HG03342 (cell line): Measurements from ENCODE around the gene RBM45.
"Not testable (repeated sequence)": the region's sequence is repeated elsewhere in the genome, so short reads cannot be mapped to it uniquely, and the experiment has no call there.

Experiments used
- ATAC-seq: cut with Tn5 transposase; IDR thresholded peaks from one replicate; pipeline ENCODE4 v1.9.1; 2021; ENCODE audit warnings: mild to moderate bottlenecking, moderate library complexity; ENCODE audit not compliant: unreplicated experiment

Gene RBM45, protein sequence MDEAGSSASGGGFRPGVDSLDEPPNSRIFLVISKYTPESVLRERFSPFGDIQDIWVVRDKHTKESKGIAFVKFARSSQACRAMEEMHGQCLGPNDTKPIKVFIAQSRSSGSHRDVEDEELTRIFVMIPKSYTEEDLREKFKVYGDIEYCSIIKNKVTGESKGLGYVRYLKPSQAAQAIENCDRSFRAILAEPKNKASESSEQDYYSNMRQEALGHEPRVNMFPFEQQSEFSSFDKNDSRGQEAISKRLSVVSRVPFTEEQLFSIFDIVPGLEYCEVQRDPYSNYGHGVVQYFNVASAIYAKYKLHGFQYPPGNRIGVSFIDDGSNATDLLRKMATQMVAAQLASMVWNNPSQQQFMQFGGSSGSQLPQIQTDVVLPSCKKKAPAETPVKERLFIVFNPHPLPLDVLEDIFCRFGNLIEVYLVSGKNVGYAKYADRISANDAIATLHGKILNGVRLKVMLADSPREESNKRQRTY

DNA sequence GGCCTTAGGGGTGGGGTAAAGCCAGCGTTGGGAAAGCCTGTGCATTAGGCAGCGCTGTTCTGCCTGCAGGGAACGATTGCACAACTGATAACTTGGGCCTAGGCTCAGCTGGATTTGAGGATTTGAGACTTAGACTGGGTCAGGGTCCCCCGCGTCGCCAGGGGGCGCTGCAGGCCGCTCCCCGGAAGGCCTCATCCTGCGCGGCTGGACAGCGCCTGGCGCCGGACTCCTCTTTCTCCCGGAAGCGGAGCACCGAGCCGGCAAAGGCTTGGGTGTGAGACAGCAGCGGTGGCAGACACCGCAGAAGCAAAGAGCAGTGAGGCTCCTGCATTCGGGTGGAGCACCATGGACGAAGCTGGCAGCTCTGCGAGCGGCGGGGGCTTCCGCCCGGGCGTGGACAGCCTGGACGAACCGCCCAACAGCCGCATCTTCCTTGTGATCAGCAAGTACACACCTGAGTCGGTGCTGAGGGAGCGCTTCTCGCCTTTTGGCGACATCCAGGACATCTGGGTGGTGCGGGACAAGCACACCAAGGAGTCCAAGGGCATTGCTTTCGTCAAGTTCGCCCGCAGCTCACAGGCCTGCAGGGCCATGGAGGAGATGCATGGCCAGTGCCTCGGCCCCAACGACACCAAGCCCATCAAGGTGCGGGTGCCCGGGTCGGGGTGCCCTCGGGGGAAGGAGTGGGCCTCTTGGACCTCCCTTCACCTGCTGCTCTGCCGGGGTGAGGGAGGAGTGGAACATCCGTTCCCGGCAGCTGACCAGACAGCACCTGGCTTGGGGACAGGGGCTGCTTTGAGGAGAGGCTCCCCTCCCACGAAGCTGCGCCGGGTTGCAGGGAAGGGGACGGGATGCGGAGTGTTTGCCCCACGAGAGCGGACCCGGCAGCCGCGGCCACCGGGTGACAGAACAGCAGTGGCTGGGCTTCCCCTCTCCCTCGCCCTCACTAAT is at the start of gene RBM45:
Gene RBM45, plus strand, starts transcription at position 236 of the 951 bp plus-strand sequence. Its CDS starts 110 bp downstream, at position 346.
- peak; percentile 88 for ATAC-seq

DNA sequence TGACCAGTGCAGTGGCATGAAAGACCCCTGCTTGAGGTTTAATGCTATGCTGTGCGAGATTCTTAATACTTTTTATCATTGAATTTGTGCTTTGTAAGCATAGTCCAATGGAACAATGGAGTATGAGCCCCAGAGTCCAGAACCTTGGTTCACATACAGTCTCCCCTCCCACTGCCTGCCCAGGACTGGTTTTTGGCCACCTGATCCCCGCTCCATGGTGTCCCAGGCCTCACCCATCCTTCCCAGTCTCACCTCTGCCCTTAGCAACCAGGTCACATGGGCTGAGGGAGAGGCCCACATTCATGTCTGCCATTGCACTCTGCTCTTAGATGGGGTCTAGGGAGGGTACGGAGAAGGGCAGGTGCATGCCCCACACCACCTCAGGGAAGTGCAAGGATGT is 45.9 kb upstream of the RBM45 start:
- no peak for ATAC-seq

DNA sequence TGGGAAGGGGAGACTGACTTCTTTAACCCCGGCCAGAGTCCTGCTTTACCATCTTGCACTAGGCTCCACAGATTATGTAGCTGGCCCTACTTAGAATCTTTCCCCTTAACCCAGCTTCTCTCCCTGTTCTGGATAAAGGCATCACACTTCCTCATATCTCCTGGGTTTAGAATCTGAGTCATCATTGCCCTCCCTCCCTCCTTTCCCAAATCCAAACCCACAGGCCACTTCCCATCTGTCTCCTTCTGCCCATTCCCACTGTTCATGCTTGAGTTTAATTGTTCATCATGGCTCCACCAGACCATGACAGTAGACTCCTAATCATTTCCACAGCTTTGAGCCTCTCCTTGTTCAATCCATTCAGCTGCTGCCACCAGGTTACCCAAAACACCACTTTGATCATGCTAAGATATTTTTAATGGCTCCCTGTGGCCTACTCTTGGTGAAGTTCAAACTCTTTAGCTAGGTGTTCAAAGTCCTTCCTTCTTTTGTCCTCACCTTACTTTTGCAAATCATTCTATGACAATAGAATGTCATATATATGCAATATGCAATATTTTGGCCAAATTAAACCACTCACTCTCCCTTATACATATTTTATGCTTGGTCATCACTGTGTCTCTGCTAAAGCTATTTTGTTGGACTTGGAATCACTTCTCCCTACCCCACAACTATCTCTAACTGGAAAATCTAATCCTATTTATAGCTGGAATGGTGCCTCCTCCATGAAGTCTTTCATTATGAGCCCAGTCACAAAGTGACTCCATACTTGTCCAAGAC is 45.2 kb upstream of the RBM45 start:
- ATAC-seq, result no peak

DNA sequence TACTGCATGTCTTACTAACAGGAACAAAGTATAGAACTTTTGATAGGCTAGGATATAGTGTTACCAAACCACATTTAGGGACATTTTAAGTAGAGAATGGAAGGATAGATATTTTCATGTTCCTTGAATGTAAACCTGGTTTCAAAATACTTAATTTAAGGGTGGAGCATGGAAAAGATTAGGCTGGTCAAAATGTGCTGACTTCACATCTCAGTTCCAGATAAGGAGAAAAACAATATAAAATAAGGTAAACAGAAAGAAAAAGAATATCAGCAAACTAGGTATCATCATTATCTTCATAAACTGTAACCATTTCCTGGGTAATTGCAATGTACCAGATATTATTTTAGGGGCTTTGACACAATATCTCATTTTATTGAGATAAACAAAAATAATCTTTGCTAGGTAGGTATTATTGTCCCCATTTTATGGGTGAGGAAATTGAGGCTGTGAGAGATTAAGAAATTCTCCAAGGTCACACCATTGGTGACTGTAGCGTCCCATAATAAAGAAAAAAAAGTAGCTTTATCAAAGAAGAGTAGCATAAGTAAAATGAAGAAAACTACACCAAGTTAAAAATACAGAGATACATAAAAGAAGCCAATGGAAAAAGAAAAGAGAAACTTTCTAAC is 43.3 kb upstream of the RBM45 start:
- no peak for ATAC-seq

DNA sequence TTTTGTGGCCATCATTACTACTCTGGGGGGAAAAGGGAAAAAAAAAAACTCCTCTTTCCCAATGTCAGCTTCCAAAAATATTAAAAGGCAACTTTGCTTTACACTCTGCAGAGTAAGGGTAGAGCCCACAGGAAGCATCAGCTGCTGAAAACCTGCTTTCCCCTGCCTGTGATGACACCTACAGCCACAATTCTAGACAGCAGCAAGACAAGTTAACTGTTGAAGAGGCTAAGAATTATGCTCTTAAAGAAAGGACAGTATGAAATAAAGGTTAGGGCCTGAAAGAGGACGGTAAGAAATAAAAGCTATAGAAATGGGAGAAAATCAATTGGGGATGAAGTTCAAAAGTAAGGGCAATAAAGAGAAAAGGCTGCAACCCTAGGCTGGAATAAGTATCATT is 42.7 kb upstream of the RBM45 start:
- ATAC-seq, result no peak

DNA sequence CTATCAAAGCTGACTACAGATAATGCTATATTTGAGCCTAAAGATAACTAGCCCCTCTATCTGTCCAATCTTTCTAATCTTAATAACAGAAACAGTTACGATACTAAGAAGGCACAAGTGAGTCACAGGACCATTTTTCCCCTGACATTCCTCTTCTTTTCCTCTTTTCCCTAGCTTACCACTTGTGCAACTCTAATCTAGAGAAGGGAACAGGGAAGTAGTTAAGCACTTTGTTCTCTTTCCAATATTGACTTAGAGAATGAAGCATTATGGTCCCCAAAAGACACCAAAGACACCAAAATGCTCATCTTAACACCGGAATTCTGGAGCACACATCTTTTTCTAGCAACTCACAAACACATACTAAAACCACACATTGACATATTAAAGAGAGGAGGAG is 41.4 kb upstream of the RBM45 start:
- ATAC-seq, result no peak

DNA sequence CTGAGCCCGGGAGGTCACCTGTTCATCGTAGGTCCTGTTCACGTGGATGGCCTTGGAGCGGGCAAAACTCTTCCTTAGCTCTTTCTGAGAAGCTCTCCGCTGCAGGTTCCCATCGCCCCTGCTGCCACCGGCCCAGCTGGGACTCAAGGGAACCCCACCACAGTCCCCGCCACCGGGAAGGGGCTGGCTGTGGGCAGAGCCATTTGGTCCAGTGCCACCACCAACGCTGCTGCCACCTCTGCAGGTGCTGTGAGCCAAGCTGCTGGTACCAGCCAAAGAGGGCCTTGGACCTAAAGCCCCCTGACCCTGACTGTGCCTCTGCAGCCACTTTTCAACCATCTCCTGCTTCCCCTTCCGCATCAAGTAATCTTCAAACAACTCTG is 40.2 kb upstream of the RBM45 start:
- no peak for ATAC-seq

DNA sequence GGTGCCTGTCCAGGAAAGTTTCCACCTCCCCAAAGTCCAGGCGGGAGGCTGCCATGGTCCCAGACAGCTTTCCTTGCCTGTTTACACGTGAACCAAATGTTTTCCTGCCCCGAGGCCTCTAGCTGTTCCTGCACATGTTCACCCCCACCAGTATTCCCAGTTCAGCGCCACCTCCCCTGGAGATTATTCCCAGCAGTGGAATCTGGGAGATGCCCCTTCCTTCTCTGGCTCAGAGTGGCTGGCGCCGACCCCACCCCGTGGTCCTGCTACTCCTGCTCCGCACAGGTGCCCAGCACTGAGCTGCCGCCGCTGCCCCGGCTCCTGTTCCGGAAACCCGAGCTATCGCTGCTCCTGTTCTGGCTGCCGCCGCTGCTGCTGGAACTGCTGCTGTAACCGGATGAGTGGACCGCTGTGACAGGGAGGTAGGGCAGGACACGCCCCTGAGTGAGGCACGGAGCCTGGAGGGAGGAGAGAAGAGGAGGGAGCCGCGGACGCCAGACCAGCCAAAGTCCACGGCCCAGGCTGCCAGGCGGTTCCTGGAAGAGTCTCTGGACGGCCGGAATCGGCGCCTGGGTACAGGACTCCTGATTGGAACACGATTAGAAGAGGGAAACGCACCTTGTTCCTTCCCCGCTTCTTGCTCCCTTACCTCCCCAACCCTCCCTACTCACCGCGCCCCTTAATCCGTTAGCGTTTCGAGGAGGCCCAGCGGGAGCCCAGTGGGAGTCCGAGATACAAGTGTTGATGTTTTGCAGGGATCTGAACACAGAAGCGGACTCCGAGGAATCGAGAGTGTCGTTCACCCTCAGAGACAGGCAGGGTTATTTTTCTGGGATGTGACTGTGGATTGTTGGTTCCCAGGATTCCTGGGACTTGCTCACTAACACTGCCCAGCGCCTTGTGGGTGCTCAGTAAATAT is 39.6 kb upstream of the RBM45 start, which contains the start of gene PDE11A:
Gene PDE11A, minus strand, starts transcription at position 395 of the 919 bp plus-strand sequence. Its CDS starts 340 bp downstream, at position 55.
- peak; percentile 77 for ATAC-seq

DNA sequence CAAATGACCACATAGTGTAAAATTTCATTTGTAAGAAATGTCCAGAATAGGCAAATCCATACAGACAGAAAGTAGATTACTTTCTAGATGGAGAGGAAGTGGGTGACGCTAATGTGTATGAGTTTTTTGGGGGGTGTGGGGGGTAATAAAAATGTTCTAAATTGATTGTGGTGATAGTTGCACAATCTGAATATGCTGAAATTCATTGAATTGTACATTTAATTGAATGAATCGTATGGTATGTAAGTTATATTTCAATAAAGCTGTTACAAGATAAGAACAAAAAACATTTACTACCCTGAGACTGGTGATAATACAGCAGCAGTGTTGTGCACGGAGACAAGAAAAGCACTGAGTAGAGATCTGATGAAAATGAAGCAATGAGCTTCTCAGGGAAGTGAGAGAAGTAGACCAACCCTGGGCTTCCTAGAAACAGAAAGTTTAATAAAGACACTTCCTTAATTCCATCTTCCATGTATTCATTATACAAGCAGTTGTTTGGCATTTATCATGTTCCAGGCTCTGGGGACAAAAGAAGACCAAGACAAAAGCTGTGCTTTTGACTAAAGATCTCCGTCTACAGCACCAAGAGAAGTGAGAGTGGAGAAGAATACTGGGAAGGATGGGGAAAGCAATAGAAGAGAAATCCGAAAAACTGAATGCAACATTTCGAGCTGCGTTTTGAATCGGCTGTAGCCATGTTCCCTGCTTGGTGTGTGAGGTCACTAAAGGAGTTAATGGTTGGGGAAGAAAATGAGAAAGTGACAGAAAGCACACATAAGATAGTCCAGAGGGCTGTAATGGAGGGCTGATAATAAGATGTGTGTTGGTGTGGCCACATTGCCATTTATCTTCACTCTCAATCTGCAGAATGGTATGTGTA is 37.9 kb upstream of the RBM45 start:
- no peak for ATAC-seq

DNA sequence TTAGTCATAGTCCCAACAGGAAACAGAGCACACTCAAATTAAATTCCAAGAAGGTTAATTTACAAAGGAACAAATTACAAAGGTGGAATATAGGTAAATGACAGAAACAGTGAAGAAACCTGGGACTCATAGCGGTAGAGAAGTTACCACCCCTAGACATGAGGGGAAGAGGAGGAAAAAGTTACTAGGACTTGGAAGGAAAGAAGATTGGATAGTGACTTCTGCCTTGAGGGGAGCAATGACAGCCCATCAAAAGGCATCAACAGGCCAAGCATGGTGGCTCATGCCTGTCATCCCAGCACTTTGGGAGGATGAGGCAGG is 37.3 kb upstream of the RBM45 start:
- ATAC-seq, result no peak

DNA sequence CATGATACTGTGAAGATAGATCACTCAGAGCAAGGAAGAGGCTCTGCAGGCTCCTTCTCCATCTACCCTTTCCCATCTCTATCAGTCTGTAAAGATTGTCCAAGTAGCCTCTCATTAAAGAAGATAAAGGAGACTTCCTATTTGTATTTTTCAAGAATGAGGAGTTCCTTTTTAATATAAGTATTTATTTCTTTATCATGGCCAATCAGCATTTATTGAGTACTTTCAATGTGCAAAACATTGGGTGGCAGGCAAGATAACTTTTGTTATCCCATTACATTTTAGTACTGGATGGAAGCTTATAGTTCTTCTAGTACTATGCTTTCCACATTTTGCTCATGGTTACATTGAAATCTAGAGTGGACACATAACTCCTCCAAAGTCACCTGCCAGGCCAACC is 36.1 kb upstream of the RBM45 start:
- no peak for ATAC-seq

DNA sequence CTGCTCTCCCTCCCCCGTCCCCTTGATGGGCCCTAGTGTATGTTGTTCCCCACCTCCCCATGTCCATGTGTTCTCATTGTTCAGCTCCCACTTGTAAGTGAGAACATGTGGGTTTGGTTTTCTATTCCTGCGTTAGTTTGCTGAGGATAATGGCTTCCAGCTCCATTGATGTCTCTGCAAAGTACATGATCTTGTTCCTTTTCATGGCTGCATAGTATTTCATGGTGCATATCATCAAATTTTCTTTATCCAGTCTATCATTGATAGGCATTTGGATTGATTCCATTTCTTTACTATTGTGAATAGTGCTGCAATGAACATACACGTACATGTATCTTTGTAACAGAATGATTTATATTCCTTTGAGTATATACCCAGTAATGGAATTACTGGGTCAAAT is 33.0 kb upstream of the RBM45 start:
- not testable (repeated sequence) for ATAC-seq

DNA sequence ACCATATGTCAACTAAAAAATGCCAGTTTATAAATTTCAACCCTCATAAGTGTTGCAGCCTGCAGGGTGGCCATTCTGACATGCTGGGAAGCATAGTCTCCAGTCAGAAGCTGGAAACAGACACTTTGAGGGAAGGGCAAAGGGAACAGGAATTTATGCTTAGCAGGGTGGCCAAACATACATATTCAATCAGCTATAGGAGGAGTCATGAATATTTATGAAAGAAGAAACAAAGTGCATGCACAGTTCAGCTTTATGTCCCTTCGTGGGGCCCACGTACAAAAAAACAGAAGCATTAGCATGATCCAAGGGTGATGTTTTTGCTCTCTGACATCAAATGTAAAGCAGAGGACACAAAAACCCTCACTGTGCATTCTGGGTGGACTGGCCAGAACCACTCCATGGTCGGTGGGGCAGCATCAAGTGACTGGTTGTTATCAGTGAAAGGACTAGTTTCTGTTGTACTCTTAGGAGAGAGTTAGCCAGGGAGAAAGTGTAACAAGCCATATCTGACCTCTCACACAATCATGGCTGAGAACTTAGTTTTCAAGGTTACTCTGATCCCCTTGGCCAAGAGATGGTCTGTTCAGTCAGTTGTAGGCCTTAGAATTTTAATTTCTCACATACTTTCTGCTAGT is 29.7 kb upstream of the RBM45 start:
- ATAC-seq, result no peak

DNA sequence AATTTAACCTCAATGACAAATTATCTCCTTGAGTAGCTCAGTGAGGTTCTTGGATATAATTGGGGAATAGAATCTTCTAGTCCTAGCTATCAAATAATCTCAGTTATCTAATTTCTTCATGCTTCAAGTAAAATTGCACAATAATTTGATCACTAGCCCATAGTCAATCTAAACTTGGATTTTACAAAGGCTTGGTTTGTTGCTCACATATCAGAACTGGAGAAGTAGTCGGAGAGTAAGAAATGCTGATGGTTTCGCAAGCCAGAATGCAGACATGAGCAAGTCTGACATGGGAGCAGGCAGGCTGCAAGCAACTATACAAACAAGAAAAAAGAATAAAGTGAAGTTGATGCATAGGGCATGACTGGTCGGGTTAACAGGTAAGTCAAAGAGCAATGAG is 28.0 kb upstream of the RBM45 start:
- ATAC-seq, result no peak

DNA sequence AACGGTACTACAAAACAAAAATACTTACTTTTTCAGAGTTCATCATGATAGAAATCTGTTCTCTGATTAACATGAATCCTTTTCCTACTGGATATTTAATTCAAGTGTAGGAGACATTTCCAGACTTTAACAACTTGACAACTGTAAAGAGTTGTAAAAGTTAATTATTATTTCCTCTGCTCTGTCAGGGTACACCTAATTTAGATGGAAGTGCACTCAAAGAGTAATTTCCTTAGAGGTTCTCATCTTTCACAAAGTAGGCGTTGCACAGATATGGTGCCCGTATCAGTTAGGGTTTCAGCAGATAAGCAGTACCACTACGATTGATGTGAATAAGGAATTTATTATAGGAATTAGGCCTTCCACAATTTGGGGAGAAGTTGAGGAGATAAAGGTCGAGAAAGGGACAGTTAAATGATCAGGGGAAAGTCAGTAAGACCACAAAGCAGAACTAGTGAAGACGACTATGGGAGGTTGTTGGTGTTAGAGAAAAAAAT is 23.4 kb upstream of the RBM45 start:
- no peak for ATAC-seq

DNA sequence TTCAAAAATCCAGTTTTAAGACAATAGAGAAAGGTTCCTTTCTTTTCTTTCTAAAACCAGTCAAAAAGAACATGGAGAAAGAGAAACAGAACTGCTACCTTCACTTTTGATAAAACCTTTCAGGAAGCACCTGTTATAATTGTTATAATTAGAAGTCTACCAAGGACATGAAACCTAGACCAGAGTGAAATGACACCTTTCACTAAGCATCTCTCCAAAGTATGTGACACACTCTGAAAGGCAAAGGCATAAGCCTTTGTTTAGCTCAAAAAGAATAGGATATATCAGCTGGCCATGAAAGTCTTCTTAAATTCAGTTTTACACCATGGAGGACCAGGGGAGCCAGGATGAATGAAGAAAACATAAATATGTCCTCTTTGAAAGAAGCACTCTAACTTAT is 18.8 kb upstream of the RBM45 start:
- ATAC-seq, result no peak

DNA sequence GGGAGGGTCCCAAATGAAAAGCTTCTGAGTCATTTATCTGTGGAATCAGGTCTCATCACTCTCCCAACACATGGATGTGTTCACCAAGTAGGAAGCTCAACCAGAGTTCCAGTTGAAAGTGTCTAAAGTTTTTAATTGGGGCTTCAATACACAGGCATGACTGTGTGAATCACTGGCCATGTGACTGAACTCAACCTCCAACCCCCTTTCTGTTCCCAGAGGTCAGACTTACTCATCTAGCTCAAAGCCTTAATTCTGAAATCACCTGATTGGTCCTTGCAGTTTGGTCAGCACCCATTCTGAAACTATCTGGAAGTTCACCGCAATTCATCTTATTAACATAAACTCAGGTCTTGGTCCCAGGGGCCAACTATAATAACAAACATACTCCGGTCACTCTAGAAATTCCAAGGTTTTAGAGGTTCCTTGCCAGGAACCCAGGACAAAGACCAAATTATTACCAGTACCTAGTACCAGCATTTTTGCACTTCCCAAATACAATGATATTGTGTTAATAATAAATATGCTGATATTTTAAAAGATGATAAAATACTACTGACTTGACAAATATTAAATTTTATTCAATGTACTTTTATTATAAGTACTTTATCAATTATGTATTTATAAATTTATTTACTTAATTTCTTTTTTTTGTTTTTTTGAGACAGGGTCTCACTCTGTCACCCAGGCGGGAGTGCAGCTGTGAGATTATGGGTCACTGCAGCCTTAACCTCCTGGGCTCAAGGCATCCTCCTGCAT is 10.7 kb upstream of the RBM45 start:
- ATAC-seq, result no peak
